Measurements from ENCODE around the gene TNP2.

TNP2 gene

GRCh38 chr16:11271610-11272009, 2.5 kb upstream of the TNP2 start:
- no peak overlapping the region for H3K9ac ChIP-seq (ENCODE audit: low read length)
- H3K9me3 ChIP-seq (ENCODE audit: control insufficient read depth, low read length), result no peaks in the 10 kb centered on the region
- H3K4me3 ChIP-seq (ENCODE audit: low read length), result no peak overlapping the region
- H3K4me1 ChIP-seq (ENCODE audit: control insufficient read depth, insufficient read depth, low read length), result no peaks in the 10 kb centered on the region
- no peaks in the 10 kb centered on the region for H3K27me3 ChIP-seq (ENCODE audit: control insufficient read depth, insufficient read depth, low read length)
- no peaks in the 10 kb centered on the region for H3K36me3 ChIP-seq (ENCODE audit: control insufficient read depth, insufficient read depth, low read length)

DNA sequence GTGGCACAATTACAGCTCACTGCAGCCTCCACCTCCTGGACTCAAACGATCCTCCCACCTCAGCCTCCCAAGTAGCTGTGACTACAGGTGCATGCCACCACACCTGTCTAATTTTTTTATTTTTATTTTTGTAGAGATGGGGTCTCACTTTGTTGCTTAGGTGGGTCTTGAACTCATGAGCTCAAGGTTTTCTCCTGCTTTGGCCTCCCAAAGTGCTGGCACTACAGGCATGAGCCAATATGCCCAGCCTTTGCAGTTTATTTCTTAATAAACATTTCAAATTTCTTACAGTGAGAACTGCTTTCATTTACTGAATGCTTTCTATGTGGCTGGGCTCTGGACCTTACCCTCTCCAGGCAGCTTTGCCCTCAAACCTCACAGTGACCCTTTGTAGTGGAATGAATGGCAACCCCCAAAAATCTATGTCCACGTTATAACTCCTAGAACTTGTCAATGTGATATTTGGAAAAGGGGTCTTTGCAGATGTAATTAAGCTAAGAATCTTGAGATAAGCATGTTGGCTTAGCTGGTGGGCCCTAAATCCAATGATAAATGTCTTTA, 1.6 kb upstream of the TNP2 start:
- H3K36me3 ChIP-seq (ENCODE audit: control insufficient read depth, insufficient read depth, low read length), result no peaks in the 10 kb centered on the region
- no peaks in the 10 kb centered on the region for H3K9me3 ChIP-seq (ENCODE audit: control insufficient read depth, low read length)
- no peak overlapping the region for H3K9ac ChIP-seq (ENCODE audit: low read length)
- H3K4me3 ChIP-seq (ENCODE audit: low read length), result no peak overlapping the region
- no peaks in the 10 kb centered on the region for H3K27me3 ChIP-seq (ENCODE audit: control insufficient read depth, insufficient read depth, low read length)
- H3K4me1 ChIP-seq (ENCODE audit: control insufficient read depth, insufficient read depth, low read length), result peaks cover 2% of the 10 kb centered on the region

- H3K4me1 ChIP-seq (ENCODE audit: control insufficient read depth, insufficient read depth, low read length), result peaks cover 31% of the 10 kb centered on the region
- H3K9me3 ChIP-seq (ENCODE audit: control insufficient read depth, low read length), result no peaks in the 10 kb centered on the region
- H3K27me3 ChIP-seq (ENCODE audit: control insufficient read depth, insufficient read depth, low read length), result no peaks in the 10 kb centered on the region
- no peak overlapping the region for H3K4me3 ChIP-seq (ENCODE audit: low read length)
- no peak overlapping the region for H3K9ac ChIP-seq (ENCODE audit: low read length)
- no peaks in the 10 kb centered on the region for H3K36me3 ChIP-seq (ENCODE audit: control insufficient read depth, insufficient read depth, low read length)
Observed at GRCh38 chr16:11265124-11265523, 4.0 kb downstream of the TNP2 start.

DNA sequence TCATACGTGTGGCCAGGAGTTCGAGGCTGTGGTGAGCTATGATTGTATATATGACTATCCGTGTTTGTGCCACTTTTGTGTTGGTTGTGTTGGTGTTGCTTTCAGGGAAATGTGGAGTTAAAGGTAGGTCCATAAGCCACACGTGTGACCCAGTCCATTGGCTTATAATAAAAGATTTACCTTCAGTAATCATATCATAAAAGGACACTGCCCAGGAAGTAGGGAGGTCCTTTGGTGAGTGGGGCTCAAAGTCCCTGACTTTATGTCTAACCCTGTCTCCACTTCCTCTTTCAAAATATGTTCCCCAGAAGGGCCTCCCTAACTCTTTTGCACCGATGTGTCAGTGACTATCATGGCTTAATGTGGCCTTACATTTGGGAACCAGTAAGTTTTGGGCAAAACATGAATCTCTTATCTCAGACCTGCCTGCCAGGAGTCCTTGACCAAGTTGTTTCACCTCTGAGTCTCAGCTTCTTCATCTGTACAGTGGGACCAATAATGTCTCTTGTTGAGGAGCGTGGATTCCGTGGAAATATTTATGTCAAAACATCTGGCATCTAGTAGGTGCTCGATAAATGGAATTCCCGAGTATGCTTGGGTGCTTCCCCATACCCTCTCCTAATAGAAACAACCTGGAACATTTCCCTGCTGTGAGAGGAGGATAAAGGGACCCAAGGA, 4.8 kb downstream of the TNP2 start:
- Histone ChIP-seq H3K9ac (ENCODE audit: low read length) (no peak overlapping the region), H3K9me3 (ENCODE audit: control insufficient read depth, low read length) (no peaks in the 10 kb centered on the region), H3K4me3 (ENCODE audit: low read length) (no peak overlapping the region), H3K4me1 (ENCODE audit: control insufficient read depth, insufficient read depth, low read length) (peaks cover 33% of the 10 kb centered on the region), H3K36me3 (ENCODE audit: control insufficient read depth, insufficient read depth, low read length) (no peaks in the 10 kb centered on the region), H3K27me3 (ENCODE audit: control insufficient read depth, insufficient read depth, low read length) (no peaks in the 10 kb centered on the region)

DNA sequence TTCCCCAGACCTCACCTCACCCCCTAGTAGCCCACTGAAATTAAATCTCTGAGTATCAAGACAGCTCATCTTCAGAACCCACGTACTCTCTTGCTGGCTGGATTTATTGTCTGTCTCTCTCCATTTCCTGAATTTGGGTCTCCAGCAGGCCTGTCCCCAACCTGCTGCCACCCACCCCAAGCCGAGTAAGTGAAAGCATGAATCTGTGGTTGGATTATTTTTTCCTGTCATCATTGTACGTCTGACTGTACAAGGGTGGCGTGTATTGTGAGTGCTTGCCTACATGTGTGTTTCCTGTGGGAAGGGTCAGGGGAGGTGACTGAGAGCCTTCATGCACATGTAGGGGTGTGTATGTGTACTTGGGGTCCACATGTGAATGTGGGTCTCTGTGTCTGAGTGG, 5.4 kb downstream of the TNP2 start:
- Histone ChIP-seq H3K36me3 (ENCODE audit: control insufficient read depth, insufficient read depth, low read length) (no peaks in the 10 kb centered on the region), H3K9me3 (ENCODE audit: control insufficient read depth, low read length) (no peaks in the 10 kb centered on the region), H3K9ac (ENCODE audit: low read length) (no peak overlapping the region), H3K27me3 (ENCODE audit: control insufficient read depth, insufficient read depth, low read length) (no peaks in the 10 kb centered on the region), H3K4me3 (ENCODE audit: low read length) (no peak overlapping the region), H3K4me1 (ENCODE audit: control insufficient read depth, insufficient read depth, low read length) (peaks cover 38% of the 10 kb centered on the region)

GRCh38 chr16:11262915-11263314, 6.2 kb downstream of the TNP2 start:
- no peaks in the 10 kb centered on the region for H3K9me3 ChIP-seq (ENCODE audit: control insufficient read depth, low read length)
- H3K36me3 ChIP-seq (ENCODE audit: control insufficient read depth, insufficient read depth, low read length), result no peaks in the 10 kb centered on the region
- peaks cover 39% of the 10 kb centered on the region for H3K4me1 ChIP-seq (ENCODE audit: control insufficient read depth, insufficient read depth, low read length)
- no peak overlapping the region for H3K4me3 ChIP-seq (ENCODE audit: low read length)
- no peaks in the 10 kb centered on the region for H3K27me3 ChIP-seq (ENCODE audit: control insufficient read depth, insufficient read depth, low read length)
- no peak overlapping the region for H3K9ac ChIP-seq (ENCODE audit: low read length)

DNA sequence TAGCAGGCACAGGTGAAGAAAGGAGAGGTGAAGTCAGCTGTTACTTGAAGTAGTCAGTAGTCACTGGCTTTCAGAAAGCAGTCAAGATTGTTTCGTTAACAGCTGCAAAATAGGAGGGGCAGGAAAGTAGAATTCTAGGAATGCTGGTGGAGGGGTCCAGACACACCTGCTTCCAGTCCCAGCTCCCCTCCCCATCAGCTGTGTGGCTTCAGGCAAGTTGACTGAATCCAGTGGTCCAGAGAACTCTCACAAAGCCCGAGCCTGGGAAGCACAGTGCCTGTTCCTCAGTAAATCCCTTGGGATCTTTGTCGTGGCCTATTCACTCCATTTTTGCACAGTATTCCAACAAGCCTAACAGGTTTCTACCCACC, 8.5 kb downstream of the TNP2 start:
- H3K9ac ChIP-seq (ENCODE audit: low read length), result no peak overlapping the region
- no peaks in the 10 kb centered on the region for H3K36me3 ChIP-seq (ENCODE audit: control insufficient read depth, insufficient read depth, low read length)
- no peaks in the 10 kb centered on the region for H3K9me3 ChIP-seq (ENCODE audit: control insufficient read depth, low read length)
- peaks cover 46% of the 10 kb centered on the region for H3K4me1 ChIP-seq (ENCODE audit: control insufficient read depth, insufficient read depth, low read length)
- H3K27me3 ChIP-seq (ENCODE audit: control insufficient read depth, insufficient read depth, low read length), result no peaks in the 10 kb centered on the region
- no peak overlapping the region for H3K4me3 ChIP-seq (ENCODE audit: low read length)

GRCh38 chr16:11259655-11260595, 9.2 kb downstream of the TNP2 start:
- Histone ChIP-seq H3K27me3 (ENCODE audit: control insufficient read depth, insufficient read depth, low read length) (no peaks in the 10 kb centered on the region), H3K9ac (ENCODE audit: low read length) (no peak overlapping the region), H3K9me3 (ENCODE audit: control insufficient read depth, low read length) (no peaks in the 10 kb centered on the region), H3K4me1 (ENCODE audit: control insufficient read depth, insufficient read depth, low read length) (peaks cover 40% of the 10 kb centered on the region), H3K36me3 (ENCODE audit: control insufficient read depth, insufficient read depth, low read length) (no peaks in the 10 kb centered on the region), H3K4me3 (ENCODE audit: low read length) (no peak overlapping the region)

- Histone ChIP-seq H3K36me3 (ENCODE audit: control insufficient read depth, insufficient read depth, low read length) (no peaks in the 10 kb centered on the region), H3K4me3 (ENCODE audit: low read length) (peak overlapping the region; percentile 14), H3K9me3 (ENCODE audit: control insufficient read depth, low read length) (no peaks in the 10 kb centered on the region), H3K9ac (ENCODE audit: low read length) (peak overlapping the region; percentile 50), H3K27me3 (ENCODE audit: control insufficient read depth, insufficient read depth, low read length) (no peaks in the 10 kb centered on the region), H3K4me1 (ENCODE audit: control insufficient read depth, insufficient read depth, low read length) (peaks cover 29% of the 10 kb centered on the region)
Observed at GRCh38 chr16:11258553-11259492, 10.3 kb downstream of the TNP2 start.

- no peaks in the 10 kb centered on the region for H3K27me3 ChIP-seq (ENCODE audit: control insufficient read depth, insufficient read depth, low read length)
- no peaks in the 10 kb centered on the region for H3K9me3 ChIP-seq (ENCODE audit: control insufficient read depth, low read length)
- H3K4me1 ChIP-seq (ENCODE audit: control insufficient read depth, insufficient read depth, low read length), result peaks cover 19% of the 10 kb centered on the region
- no peaks in the 10 kb centered on the region for H3K36me3 ChIP-seq (ENCODE audit: control insufficient read depth, insufficient read depth, low read length)
- H3K4me3 ChIP-seq (ENCODE audit: low read length), result peak overlapping the region; percentile 83
- peak overlapping the region; percentile 88 for H3K9ac ChIP-seq (ENCODE audit: low read length)
Observed at GRCh38 chr16:11257131-11257938, 11.8 kb downstream of the TNP2 start.

DNA sequence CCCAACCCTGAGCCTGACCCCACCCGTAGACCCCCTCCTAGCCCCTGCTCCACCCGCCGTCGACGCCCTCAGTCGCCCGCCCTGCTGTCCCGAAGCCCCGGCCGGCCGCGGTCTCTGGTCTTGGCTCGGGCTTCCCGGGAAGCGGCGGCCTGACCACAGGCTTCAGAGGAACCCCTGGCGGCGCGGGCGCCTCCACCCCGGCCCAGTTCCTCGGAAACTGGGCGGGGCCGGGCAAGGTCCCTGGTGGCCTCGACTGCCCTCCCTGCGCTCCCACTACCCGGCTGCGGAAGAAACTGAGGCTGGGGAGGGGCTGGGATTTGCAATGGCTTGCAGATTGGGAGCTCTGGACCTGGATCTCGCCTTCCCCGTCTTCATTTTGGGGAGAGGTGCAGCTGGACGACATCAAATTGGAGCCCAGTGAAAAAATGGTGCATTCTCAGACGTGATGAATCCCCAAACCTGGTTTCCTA, 12.4 kb downstream of the TNP2 start:
- peak overlapping the region; percentile 88 for H3K9ac ChIP-seq (ENCODE audit: low read length)
- H3K4me1 ChIP-seq (ENCODE audit: control insufficient read depth, insufficient read depth, low read length), result peaks cover 19% of the 10 kb centered on the region
- no peaks in the 10 kb centered on the region for H3K9me3 ChIP-seq (ENCODE audit: control insufficient read depth, low read length)
- H3K36me3 ChIP-seq (ENCODE audit: control insufficient read depth, insufficient read depth, low read length), result no peaks in the 10 kb centered on the region
- H3K27me3 ChIP-seq (ENCODE audit: control insufficient read depth, insufficient read depth, low read length), result no peaks in the 10 kb centered on the region
- peak overlapping the region; percentile 83 for H3K4me3 ChIP-seq (ENCODE audit: low read length)

Data from mucosa of stomach (tissue), 1 donor.